Endothelial cell (in vitro differentiated cells): ENCODE measurements around the gene PASD1. TPM values are rescaled to one million over a fixed set of nuclear protein-coding genes. Genes with fewer than 3 reads are reported as not detected.

Experiments used
- DNase-seq: peaks from one replicate; pipeline ENCODE4 v3.0.0; 2021; ENCODE audit warnings: low spot score
- H3K27ac Mint-ChIP-seq: one replicate; pipeline ENCODE4 v1.8.0; 2021; ENCODE audit warnings: mixed read lengths, inconsistent platforms; ENCODE audit not compliant: unreplicated experiment
- H3K27me3 Mint-ChIP-seq: one replicate; pipeline ENCODE4 v1.8.0; 2021; ENCODE audit warnings: mild to moderate bottlenecking, moderate library complexity, mixed read lengths, inconsistent platforms; ENCODE audit not compliant: unreplicated experiment
- H3K36me3 Mint-ChIP-seq: one replicate; pipeline ENCODE4 v1.8.0; 2021; ENCODE audit warnings: mild to moderate bottlenecking, low read depth, mixed read lengths, inconsistent platforms; ENCODE audit not compliant: unreplicated experiment
- H3K4me1 Mint-ChIP-seq: one replicate; pipeline ENCODE4 v1.8.0; 2021; ENCODE audit warnings: mild to moderate bottlenecking, mixed read lengths, inconsistent platforms; ENCODE audit not compliant: unreplicated experiment
- H3K4me3 Mint-ChIP-seq: one replicate; pipeline ENCODE4 v1.8.0; 2021; ENCODE audit warnings: mild to moderate bottlenecking, mixed read lengths, inconsistent platforms; ENCODE audit not compliant: unreplicated experiment
- H3K9me3 Mint-ChIP-seq: one replicate; pipeline ENCODE4 v1.8.0; 2021; ENCODE audit warnings: mixed read lengths, inconsistent platforms; ENCODE audit not compliant: unreplicated experiment
- CTCF ChIP-seq: fragments of 200-600 bp; sonication (generic); IDR thresholded peaks from one replicate; pipeline ENCODE4 v1.5.0; 2021; ENCODE audit warnings: antibody characterized with exemption; ENCODE audit not compliant: unreplicated experiment
- total RNA-seq: library from RNA; stranded (reverse); fragmentation: NEBNext Ultra II Directional; extraction: Animal tissue kit (Norgen Biotek cat#: 25700); gene quantifications from one replicate; pipeline ENCODE4 v1.2.1, GENCODE V29; 2021; ENCODE audit not compliant: unreplicated experiment

Gene PASD1
- total RNA-seq, 1 donor from 2014 or later, result not detected

GRCh38 chrX:151697522-151697921 is 134.0 kb downstream of the PASD1 start:
- H3K27me3 Mint-ChIP-seq, result peaks cover 9% of the 10 kb centered on the region
- H3K36me3 Mint-ChIP-seq, result no peaks in the 10 kb centered on the region
- DNase-seq, result no peak
- H3K4me3 Mint-ChIP-seq, result no peak overlapping the region
- no peak for TF ChIP-seq CTCF
- H3K9me3 Mint-ChIP-seq, result no peaks in the 10 kb centered on the region
- H3K4me1 Mint-ChIP-seq, result peaks cover 3% of the 10 kb centered on the region
- H3K27ac Mint-ChIP-seq, result no peak overlapping the region

GRCh38 chrX:151698485-151698884 is 135.0 kb downstream of the PASD1 start:
- no peak for TF ChIP-seq CTCF
- no peaks in the 10 kb centered on the region for H3K36me3 Mint-ChIP-seq
- DNase-seq, result no peak
- H3K9me3 Mint-ChIP-seq, result no peaks in the 10 kb centered on the region
- no peak overlapping the region for H3K27ac Mint-ChIP-seq
- H3K27me3 Mint-ChIP-seq, result peaks cover 9% of the 10 kb centered on the region
- H3K4me1 Mint-ChIP-seq, result peaks cover 3% of the 10 kb centered on the region
- H3K4me3 Mint-ChIP-seq, result no peak overlapping the region

- Mint-ChIP-seq H3K27ac (no peak overlapping the region), H3K36me3 (no peaks in the 10 kb centered on the region), H3K27me3 (peaks cover 4% of the 10 kb centered on the region), H3K4me3 (no peak overlapping the region), H3K4me1 (peaks cover 7% of the 10 kb centered on the region), H3K9me3 (no peaks in the 10 kb centered on the region)
- DNase-seq, result no peak
- TF ChIP-seq CTCF, result no peak
Measured at GRCh38 chrX:151699746-151700145, 136.3 kb downstream of the PASD1 start.

- Mint-ChIP-seq H3K4me3 (no peak overlapping the region), H3K4me1 (peaks cover 5% of the 10 kb centered on the region), H3K27me3 (peaks cover 4% of the 10 kb centered on the region), H3K27ac (no peak overlapping the region), H3K9me3 (no peaks in the 10 kb centered on the region), H3K36me3 (no peaks in the 10 kb centered on the region)
- DNase-seq, result no peak
- TF ChIP-seq CTCF, result no peak
Measured at GRCh38 chrX:151700581-151700980, 137.1 kb downstream of the PASD1 start.

GRCh38 chrX:151701071-151701470 is 137.6 kb downstream of the PASD1 start:
- Mint-ChIP-seq H3K27me3 (peaks cover 4% of the 10 kb centered on the region), H3K4me3 (no peak overlapping the region), H3K9me3 (no peaks in the 10 kb centered on the region), H3K36me3 (no peaks in the 10 kb centered on the region), H3K4me1 (peaks cover 4% of the 10 kb centered on the region), H3K27ac (no peak overlapping the region)
- no peak for DNase-seq
- TF ChIP-seq CTCF, result no peak
